GM20000 (cell line): ENCODE measurements around the gene SQSTM1.

ENCODE experiments used
- DNase-seq: peaks from one replicate; pipeline ENCODE4 v3.0.0; 2012; ENCODE audit warnings: low spot score
- CTCF ChIP-seq: IDR thresholded peaks from 2 replicates; pipeline ENCODE4 v1.5.1; 2012; ENCODE audit warnings: mild to moderate bottlenecking, control low read depth; ENCODE audit errors: extremely low read depth, missing control alignments

SQSTM1 gene

GRCh38 chr5:179817890-179818745, 2.6 kb upstream of the SQSTM1 start:
- no peak for TF ChIP-seq CTCF
- DNase-seq = no peak

GRCh38 chr5:179818746-179819295, 1.9 kb upstream of the SQSTM1 start:
- peak; percentile 97 for DNase-seq
- TF ChIP-seq CTCF = no peak

GRCh38 chr5:179819296-179820126, 1.2 kb upstream of the SQSTM1 start:
- no peak for TF ChIP-seq CTCF
- DNase-seq = peak; percentile 72

GRCh38 chr5:179820127-179820482, 600 bp upstream of the SQSTM1 start:
- no peak for DNase-seq
- no peak for TF ChIP-seq CTCF

- peak; percentile 94 for DNase-seq
These were observed 773 bp downstream of the SQSTM1 start for GRCh38 chr5:179821298-179822058.

GRCh38 chr5:179822059-179822432, 1.3 kb downstream of the SQSTM1 start:
- no peak for DNase-seq
- TF ChIP-seq CTCF = no peak

More at GRCh38 chr5:179821298-179822058, 773 bp downstream of the SQSTM1 start:
- TF ChIP-seq CTCF = no peak
